ENCODE data around the gene CCDC88C.
"Not testable (repeated sequence)": the region's sequence is repeated elsewhere in the genome, so short reads cannot be mapped to it uniquely, and the experiment has no call there.

Gene CCDC88C

GRCh38 chr14:91280129-91280528, 137.5 kb downstream of the CCDC88C start:
- in situ Hi-C loops (cut with MboI; ENCODE audit: low sequenced_read_pairs), result loop anchor here (10.0 kb wide), 2 partner anchors 95 to 375 kb away; no protein-coding TSS in a partner anchor

GRCh38 chr14:91279354-91279753, 138.3 kb downstream of the CCDC88C start:
- in situ Hi-C loops (cut with MboI; ENCODE audit: low sequenced_read_pairs), result no loop called here

GRCh38 chr14:91278383-91278715, 139.3 kb downstream of the CCDC88C start:
- in situ Hi-C loops (cut with MboI; ENCODE audit: low sequenced_read_pairs), result no loop called here

- in situ Hi-C loops (cut with MboI; ENCODE audit: low sequenced_read_pairs), result no loop called here
These were observed 139.9 kb downstream of the CCDC88C start for GRCh38 chr14:91277546-91278382.

DNA sequence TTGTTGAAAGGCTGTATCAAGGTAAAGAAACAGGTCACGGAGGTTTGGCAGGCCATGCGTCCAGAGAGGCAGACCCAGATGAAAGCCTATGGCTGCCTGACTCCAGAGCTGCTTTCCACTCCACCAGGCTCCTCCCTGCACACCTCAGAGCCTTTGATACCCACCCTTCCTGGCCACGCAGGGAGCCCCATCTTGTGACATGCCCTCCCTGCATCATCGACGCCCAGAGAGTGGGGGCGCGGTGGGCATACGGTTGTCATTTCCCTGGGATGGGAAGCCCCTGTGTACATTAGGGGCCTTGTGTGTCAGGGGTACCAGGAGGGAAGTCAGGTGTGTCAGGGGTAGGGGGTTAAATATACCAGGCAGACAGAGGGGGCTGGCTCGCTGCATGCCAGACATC, 142.8 kb downstream of the CCDC88C start:
- in situ Hi-C loops (cut with MboI; ENCODE audit: low sequenced_read_pairs), result no loop called here

- in situ Hi-C loops (cut with MboI; ENCODE audit: low sequenced_read_pairs), result no loop called here
These were observed 143.7 kb downstream of the CCDC88C start for GRCh38 chr14:91273885-91274273.

DNA sequence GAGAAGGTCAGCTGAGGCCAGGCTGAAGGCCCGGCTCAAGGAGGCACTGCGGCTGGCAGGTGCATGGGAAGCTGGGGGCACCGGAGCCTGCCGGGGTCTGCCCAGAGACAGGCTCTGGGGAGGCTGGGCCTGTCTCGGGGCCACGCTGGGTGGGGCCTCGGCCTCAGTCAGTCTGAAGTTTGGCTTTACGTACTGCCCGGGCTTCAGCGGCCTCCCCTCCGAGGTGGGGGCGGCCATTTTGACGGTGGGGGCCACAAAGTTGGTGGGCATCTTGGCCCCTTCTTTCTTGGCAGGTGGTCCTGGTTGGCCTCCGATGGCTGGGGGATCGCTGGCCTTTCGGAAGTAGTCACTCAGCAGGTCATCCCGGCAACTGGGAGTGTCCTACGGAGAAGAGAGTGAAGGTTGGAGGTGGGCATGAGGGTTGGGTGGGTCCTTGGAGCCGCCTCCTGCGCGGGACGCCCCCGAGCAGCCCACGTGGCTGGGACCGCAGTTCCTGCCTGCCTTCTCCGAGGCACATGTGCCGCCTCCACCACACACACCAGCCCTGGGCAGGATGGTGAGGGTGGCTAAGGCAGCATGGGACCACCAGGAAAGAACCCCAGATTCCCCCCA, 144.2 kb downstream of the CCDC88C start:
- in situ Hi-C loops (cut with MboI; ENCODE audit: low sequenced_read_pairs), result no loop called here

DNA sequence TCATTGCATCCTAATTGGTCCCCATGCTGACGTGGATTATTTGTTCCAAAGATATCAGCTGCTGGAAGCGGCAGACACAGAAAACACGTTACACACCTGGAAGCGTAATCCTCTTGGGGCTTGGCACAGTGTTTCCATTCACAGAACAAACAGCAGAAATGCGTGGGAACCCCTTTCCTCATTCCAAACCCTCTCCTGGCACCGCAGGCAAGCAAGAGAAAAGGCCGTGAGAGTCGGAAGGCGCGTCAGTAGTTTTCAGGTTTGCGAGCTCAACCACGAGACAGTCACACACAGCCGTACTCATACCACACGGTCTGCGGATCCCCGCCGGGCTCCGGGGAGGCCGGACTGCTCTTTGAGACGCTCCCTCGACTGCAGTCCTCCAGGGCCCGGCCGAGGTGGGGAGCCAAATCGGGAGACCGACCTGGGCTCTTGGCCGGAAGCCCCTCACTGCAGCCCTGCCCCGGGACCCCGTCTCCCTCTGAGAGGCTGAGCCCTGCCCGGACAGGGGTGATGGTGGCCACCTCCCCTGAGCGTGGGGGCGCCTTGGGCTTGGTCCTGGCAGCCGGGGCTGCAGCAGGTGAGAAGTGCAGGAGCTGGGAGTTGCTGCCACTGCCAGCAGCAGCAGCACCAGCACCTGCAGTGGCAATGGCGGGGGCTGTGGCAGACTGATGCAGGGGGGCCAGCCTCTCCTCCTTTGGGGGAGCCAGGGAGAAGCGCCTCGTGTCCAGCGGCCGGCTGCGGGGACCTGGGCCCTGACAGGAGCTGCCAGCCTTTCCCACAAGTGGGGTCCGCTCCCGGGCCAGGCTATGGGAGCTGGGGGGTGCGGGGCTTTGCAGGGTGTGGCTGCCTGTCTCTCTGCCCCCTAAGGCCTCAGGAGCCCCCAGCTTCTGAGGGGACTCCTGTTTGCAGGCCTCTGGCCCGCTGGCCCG, 145.0 kb downstream of the CCDC88C start:
- in situ Hi-C loops (cut with MboI; ENCODE audit: low sequenced_read_pairs), result no loop called here

DNA sequence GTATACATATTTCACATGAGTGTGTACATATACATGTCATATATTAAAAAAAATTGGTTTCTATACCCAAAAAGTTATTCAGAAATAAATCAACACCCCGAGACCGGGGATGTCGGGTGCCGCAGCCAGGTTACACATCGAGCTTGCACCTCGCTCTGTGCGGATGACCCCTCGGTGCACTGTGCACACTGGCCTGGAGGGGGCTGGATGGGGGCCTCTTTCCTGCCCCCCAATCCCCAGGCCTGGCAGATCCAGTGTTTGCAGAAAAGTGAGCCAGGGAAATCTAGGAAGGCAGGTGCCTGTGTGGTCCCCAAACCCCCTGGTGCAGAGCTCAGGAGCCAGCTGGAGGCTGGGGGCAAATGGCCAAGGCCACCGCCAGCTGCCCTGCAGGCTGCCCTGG, 146.0 kb downstream of the CCDC88C start:
- in situ Hi-C loops (cut with MboI; ENCODE audit: low sequenced_read_pairs), result no loop called here

GRCh38 chr14:91270619-91271018, 147.0 kb downstream of the CCDC88C start:
- in situ Hi-C loops (cut with MboI; ENCODE audit: low sequenced_read_pairs), result no loop called here

GRCh38 chr14:91270188-91270587, 147.4 kb downstream of the CCDC88C start:
- in situ Hi-C loops (cut with MboI; ENCODE audit: low sequenced_read_pairs), result no loop called here

- in situ Hi-C loops (cut with MboI; ENCODE audit: low sequenced_read_pairs), result no loop called here
These were observed 148.3 kb downstream of the CCDC88C start for GRCh38 chr14:91269076-91269991.

DNA sequence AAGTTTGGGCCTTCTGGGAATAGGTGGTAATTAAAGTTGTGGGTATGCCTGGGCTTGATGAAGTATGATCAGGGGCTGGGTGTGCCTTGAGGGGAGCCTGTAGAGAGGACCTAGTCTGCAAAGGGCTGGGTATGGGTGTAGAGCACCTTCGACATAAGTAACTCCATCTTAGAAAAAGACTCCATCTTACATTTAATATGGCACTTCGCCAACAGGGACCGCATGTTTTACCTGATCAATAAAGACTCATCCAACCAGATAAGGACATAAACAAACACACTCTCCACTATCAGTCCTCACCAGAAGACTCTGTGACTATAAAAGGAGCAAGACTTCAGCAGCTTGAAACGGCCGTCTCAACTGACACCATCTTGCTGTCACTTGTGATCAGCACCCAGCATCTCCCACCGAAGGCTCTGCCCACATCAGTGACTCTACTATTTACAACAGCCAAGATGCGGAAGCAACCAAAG, 149.6 kb downstream of the CCDC88C start:
- in situ Hi-C loops (cut with MboI; ENCODE audit: low sequenced_read_pairs), result no loop called here

DNA sequence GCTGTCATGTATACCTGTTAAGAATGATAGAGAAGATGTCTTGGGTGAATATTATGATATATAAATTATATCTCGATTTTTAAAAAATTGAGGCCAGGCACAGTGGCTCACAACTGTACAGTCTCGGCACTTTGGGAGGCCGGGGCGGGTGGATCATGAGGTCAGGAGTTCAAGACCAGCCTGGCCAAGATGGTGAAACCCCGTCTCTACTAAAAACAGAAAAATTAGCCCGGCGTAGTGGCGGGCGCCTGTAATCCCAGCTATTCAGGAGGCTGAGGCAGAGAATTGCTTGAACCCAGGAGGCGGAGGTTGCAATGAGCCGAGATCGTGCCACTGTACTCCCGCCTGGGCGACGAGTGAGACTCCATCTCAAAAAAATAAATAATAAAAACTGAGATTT, 151.3 kb downstream of the CCDC88C start:
- in situ Hi-C loops (cut with MboI; ENCODE audit: low sequenced_read_pairs), result not testable (repeated sequence)

DNA sequence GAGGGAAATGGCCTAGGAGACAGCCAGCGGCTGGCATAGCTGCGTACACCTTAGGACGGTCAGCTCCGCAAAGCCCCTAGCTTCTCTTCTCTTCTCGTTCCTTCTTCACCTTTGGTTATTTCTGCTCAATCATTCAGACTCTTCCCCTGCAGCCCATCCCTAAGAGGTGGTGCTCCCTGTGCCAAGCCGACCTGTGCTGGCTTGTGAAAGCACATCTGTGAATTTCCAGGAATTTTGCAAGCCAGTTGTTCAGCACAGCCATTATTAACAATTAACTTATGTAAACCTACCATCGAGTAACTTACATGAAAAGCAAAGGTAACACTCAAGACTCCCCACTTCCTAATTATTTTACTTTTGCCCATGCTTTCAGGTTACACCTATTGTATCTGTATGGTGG, 152.2 kb downstream of the CCDC88C start:
- in situ Hi-C loops (cut with MboI; ENCODE audit: low sequenced_read_pairs), result no loop called here

DNA sequence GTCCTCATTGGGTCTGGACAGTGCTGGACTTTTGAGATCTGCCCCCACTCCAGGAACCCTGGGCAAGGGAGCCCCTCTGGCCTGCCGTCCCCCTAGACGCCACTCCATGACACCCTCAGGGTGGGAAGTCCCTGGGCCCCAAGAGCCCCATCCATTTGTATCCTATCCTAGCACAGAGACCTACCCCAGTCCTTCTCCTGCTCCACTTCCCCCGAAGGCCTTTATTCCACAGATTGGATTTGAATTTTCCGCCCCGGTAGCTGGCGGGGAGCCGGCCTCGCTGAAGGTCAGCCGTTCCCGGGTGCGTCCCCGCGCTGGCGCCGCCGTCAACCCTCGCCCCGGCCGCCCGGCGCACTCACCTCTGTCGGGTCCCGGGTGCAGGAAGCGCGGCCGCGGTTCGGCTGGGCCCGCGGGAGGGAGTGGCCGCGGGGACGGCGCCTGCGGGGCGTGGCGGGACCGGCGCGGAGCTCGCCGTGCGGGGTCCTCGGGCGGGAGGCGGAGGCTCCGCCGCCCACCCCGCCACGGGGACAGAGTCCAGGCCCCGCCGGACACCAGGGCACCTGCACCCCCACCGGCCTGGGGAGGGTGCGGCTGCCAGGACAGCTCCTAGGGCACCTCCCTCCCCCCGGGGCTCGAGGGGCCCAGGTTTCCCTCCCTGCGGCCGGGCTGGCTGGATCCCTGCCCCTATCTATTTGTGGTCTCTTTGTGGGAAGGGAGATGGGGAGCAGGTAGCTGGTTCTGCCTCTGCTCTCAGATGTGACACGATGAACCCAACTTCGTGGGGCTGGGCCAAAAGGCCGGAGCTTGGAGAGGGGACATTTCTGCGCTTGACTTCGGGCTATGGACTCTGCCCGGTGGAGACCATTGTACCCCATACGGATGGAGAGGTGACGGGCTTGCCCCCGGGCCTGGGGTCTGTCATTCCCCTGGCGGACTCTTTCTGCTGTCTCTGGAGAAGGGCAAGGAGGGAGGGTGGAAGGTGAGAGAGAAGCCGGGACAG, 153.2 kb downstream of the CCDC88C start:
- in situ Hi-C loops (cut with MboI; ENCODE audit: low sequenced_read_pairs), result no loop called here

- in situ Hi-C loops (cut with MboI; ENCODE audit: low sequenced_read_pairs), result no loop called here
These were observed 154.3 kb downstream of the CCDC88C start for GRCh38 chr14:91263329-91263728.

DNA sequence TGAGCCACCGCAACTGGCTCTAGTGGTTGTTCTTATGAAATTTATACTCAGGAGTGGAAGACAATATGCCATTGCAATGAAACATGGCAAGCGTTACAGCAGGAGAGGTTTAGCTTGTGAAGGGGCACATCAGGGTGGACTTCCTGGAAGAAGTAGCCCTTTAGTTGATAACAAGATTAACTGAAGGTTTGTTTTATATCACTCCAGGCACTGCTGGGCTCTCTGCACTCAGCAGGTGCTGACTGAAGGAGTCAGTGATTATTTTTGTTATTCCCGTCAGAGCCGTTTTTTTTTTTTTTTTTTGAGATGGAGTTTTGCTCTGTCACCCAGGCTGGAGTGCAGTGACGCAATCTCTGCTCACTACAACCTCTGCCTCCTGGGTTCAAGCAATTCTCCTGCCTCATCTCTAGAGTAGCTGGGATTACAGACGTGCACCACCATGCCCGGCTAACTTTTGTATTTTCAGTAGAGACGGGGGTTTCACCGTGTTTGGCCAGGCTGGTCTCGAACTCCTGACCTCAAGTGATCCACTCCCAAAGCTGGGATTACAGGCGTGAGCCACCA, 155.6 kb downstream of the CCDC88C start:
- in situ Hi-C loops (cut with MboI; ENCODE audit: low sequenced_read_pairs), result no loop called here

DNA sequence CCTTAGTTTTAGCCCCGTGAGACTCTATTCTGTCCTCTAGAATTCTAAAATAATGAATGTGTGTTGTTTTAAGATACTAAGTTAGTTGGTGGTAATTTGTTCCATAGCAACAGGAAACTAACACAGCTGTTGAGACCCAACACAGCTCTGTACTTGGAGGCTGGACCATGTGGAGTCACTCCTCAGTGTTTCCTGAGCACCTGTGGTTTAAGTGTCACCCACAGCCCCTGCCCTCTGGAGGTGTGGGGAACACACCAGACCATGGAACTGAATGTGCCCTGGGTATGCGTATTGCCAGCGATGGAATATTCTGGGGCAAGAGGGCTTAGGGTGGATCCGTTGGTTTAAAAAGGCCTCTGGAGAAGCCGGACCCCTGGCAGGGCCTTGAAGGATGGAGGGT, 156.5 kb downstream of the CCDC88C start:
- in situ Hi-C loops (cut with MboI; ENCODE audit: low sequenced_read_pairs), result no loop called here
